Endothelial cell (in vitro differentiated cells): ENCODE data around the gene CCDC181. TPM values are rescaled to one million over a fixed set of nuclear protein-coding genes. Genes with fewer than 3 reads are reported as not detected.

Experiments
- DNase-seq: peaks from one replicate; pipeline ENCODE4 v3.0.0; 2021; ENCODE audit warnings: low spot score
- H3K27ac Mint-ChIP-seq: one replicate; pipeline ENCODE4 v1.8.0; 2021; ENCODE audit warnings: mixed read lengths, inconsistent platforms; ENCODE audit not compliant: unreplicated experiment
- H3K27me3 Mint-ChIP-seq: one replicate; pipeline ENCODE4 v1.8.0; 2021; ENCODE audit warnings: mild to moderate bottlenecking, moderate library complexity, mixed read lengths, inconsistent platforms; ENCODE audit not compliant: unreplicated experiment
- H3K36me3 Mint-ChIP-seq: one replicate; pipeline ENCODE4 v1.8.0; 2021; ENCODE audit warnings: mild to moderate bottlenecking, low read depth, mixed read lengths, inconsistent platforms; ENCODE audit not compliant: unreplicated experiment
- H3K4me1 Mint-ChIP-seq: one replicate; pipeline ENCODE4 v1.8.0; 2021; ENCODE audit warnings: mild to moderate bottlenecking, mixed read lengths, inconsistent platforms; ENCODE audit not compliant: unreplicated experiment
- H3K4me3 Mint-ChIP-seq: one replicate; pipeline ENCODE4 v1.8.0; 2021; ENCODE audit warnings: mild to moderate bottlenecking, mixed read lengths, inconsistent platforms; ENCODE audit not compliant: unreplicated experiment
- H3K9me3 Mint-ChIP-seq: one replicate; pipeline ENCODE4 v1.8.0; 2021; ENCODE audit warnings: mixed read lengths, inconsistent platforms; ENCODE audit not compliant: unreplicated experiment
- CTCF ChIP-seq: fragments of 200-600 bp; sonication (generic); IDR thresholded peaks from one replicate; pipeline ENCODE4 v1.5.0; 2021; ENCODE audit warnings: antibody characterized with exemption; ENCODE audit not compliant: unreplicated experiment
- total RNA-seq: library from RNA; stranded (reverse); fragmentation: NEBNext Ultra II Directional; extraction: Animal tissue kit (Norgen Biotek cat#: 25700); gene quantifications from one replicate; pipeline ENCODE4 v1.2.1, GENCODE V29; 2021; ENCODE audit not compliant: unreplicated experiment

CCDC181 gene
- total RNA-seq, 1 donor from 2014 or later, result 0.80 TPM

DNA sequence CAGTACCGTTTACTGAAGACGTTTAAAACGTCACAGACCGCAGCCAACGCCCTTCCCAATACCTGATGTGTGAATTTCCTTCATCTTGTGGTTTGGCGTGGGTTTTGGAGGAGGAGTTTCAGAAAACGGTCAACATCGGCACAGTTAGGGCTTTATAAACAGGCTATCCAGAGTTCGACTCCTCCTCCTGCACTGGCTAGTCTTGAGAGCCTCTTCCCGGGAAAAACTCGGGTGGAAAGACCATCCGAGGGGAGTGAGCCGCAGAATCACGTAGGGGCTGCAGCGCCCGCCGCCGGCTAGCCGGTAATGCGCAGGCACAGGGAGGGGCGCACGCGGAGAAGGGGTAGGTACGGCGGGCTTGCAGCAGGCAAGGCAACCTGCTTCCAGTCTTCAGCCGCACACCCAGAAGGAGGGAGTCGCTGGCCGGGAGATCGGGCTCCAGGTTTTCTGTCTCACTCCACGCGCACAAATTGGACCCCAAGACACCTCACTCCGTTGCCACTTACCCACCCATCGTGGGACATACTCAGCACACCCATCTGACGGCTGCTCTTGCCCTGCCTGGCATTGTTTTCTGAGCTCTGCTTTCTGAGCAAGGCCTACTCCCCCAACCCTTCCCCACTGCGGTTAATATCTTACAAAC lies 33.0 kb upstream of the CCDC181 start:
- H3K27me3 Mint-ChIP-seq, result no peaks in the 10 kb centered on the region
- no peak for TF ChIP-seq CTCF
- no peak overlapping the region for H3K27ac Mint-ChIP-seq
- peak overlapping the region; percentile 22 for H3K4me3 Mint-ChIP-seq
- H3K9me3 Mint-ChIP-seq, result no peaks in the 10 kb centered on the region
- H3K4me1 Mint-ChIP-seq, result peaks cover 4% of the 10 kb centered on the region
- no peaks in the 10 kb centered on the region for H3K36me3 Mint-ChIP-seq
- peak; percentile 7 for DNase-seq

DNA sequence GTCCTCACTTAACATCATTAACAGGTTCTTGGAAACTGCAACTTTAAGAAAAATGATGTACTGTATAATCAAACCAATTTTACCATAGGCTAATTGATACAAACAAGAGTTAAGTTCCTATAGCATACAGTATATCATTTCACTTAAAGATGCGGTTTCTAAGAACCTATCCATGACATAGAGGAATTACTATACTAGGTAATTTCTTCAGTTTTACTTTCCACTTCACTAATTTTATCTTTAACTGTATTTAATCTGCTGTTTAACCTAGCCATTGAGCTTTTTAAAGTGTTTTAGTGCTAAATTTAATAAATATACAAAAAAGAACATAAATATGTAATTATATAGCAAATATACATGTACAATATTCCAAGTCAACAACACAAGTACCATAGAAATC lies 30.2 kb upstream of the CCDC181 start:
- TF ChIP-seq CTCF, result no peak
- H3K27ac Mint-ChIP-seq, result no peak overlapping the region
- no peak overlapping the region for H3K4me3 Mint-ChIP-seq
- H3K9me3 Mint-ChIP-seq, result no peaks in the 10 kb centered on the region
- no peak for DNase-seq
- H3K36me3 Mint-ChIP-seq, result no peaks in the 10 kb centered on the region
- H3K4me1 Mint-ChIP-seq, result peaks cover 4% of the 10 kb centered on the region
- H3K27me3 Mint-ChIP-seq, result no peaks in the 10 kb centered on the region

- no peaks in the 10 kb centered on the region for H3K9me3 Mint-ChIP-seq
- no peak for TF ChIP-seq CTCF
- H3K4me3 Mint-ChIP-seq, result no peak overlapping the region
- no peaks in the 10 kb centered on the region for H3K4me1 Mint-ChIP-seq
- H3K36me3 Mint-ChIP-seq, result no peaks in the 10 kb centered on the region
- no peak for DNase-seq
- H3K27ac Mint-ChIP-seq, result no peak overlapping the region
- H3K27me3 Mint-ChIP-seq, result no peaks in the 10 kb centered on the region
These were observed 28.8 kb upstream of the CCDC181 start for GRCh38 chr1:169456029-169456428.

DNA sequence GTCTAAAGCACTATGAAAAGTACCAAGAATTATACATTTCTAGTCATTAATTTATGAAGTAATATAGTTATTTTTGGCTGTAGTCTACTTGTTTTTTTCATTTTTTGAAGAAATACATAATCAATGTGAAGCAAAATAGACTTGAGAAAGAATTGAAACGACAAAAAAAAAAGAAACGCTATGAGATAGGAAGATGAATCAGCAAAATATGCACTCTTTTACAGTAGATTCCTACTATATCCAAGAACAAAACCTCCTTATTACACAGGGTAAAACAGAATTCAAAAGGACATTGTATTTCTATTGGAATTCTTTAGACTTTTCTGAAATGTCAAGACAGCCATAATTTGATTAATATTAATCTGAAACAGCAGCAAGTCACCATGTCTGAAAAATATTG lies 25.6 kb upstream of the CCDC181 start:
- Mint-ChIP-seq H3K36me3 (no peaks in the 10 kb centered on the region), H3K4me1 (no peaks in the 10 kb centered on the region), H3K27me3 (no peaks in the 10 kb centered on the region), H3K4me3 (no peak overlapping the region), H3K9me3 (no peaks in the 10 kb centered on the region), H3K27ac (no peak overlapping the region)
- no peak for DNase-seq
- no peak for TF ChIP-seq CTCF

DNA sequence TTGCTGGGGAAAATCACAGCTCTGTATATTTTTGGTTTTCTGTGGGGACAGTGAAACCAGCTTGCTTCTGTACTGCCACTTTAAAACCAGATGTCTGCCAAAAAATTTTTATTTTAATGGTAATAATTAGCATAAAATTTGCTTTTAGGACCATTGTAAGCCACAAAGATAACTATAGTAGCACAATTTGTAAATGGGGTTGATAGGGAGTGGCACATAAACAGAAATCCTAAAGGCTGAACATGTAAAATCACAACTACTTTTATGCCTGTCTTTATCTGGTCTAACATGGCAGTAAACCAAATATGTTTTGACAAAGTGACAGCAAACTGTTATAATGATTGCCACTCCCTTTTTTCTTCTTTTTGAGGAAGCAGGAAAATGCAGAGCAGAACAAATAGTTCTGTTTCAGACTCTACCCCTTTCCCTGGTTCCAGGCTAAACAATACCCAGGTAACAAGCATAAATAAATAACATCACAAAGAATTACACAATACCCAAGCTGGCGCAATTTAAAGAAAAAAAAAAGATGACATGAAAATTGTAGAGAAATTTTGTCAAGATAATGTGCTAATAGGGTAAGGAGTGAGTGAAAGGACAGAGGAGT lies 24.0 kb upstream of the CCDC181 start:
- Mint-ChIP-seq H3K9me3 (no peaks in the 10 kb centered on the region), H3K27me3 (no peaks in the 10 kb centered on the region), H3K4me1 (no peaks in the 10 kb centered on the region), H3K36me3 (no peaks in the 10 kb centered on the region), H3K4me3 (no peak overlapping the region), H3K27ac (no peak overlapping the region)
- no peak for DNase-seq
- no peak for TF ChIP-seq CTCF
